ENCODE results near the gene SLC15A2. TPM values are rescaled to one million over a fixed set of nuclear protein-coding genes. Genes with fewer than 3 reads are reported as not detected.

Gene SLC15A2
- total and polyA plus RNA-seq, 2 experiments from 2014 or later: 0.26 to 0.90 TPM

DNA sequence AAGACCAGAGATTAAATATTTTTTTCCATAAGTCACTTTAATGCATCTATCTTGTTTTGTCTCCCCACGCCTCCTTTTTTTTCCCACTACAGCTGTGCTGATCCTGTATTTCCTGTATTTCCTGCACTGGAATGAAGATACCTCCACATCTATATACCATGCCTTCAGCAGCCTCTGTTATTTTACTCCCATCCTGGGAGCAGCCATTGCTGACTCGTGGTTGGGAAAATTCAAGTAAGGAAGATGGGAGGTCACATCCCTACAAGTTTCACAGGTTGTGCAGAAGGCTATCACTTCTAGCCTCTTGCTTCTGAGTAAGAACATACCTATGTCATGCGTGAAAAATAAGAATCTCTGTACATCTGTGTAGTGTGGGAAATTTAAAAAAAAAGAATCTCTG is 3.1 kb downstream of the SLC15A2 start (continued):
- TF ChIP-seq ZNF462 (CRISPR knock-in tag; IDR thresholded peaks at IDR 0.05) (no peak), NANOG (IDR thresholded peaks at IDR 0.05; ENCODE audit: borderline replicate concordance) (no peak), POLR2AphosphoS5 (IDR thresholded peaks at IDR 0.05; ENCODE audit: low read depth) (no peak)

DNA sequence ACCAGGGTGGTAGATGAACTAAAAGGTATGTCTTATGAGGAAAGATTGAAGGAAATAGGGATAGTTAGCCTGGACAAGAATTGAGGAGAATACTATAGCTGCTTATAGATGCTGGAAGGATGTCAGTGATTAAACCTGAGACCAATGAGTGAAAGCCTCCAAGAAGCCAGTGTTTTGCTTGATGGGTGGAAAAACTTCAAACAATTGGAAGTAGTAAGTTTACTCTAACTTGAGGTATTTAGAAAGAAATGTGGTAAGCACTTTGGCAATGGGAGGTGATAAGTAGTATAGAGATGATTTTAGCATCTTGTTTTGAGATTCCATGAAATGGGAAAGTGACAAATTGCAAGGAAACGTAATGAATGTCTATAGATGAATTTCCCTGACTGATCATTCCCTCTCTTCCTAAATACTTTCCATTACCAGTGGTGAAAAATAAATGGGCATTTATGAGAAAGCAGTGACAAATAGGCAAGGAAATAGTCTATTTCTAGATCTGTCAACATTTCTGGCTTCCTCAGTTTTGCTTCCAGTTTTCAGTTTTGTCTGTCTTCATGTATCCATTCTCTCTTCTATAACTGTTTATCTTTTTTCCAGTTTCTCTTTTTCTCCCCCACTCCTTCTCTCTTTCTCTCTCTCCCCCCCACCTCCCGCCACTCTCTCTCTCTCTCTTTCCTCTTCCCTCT is 19.2 kb downstream of the SLC15A2 start:
- ATAC-seq (no peak), DNase-seq (ENCODE audit: low spot score) (no peak)
- Histone ChIP-seq H3K79me2 (replicated peaks; ENCODE audit: insufficient read depth) (no peaks in the 10 kb centered on the region), H3K27me3 (ENCODE audit: insufficient read depth) (no peaks in the 10 kb centered on the region), H3K9me2 (ENCODE audit: insufficient read depth) (no peaks in the 10 kb centered on the region; the same call in 1 of the 2 replicates), H4K20me1 (replicated peaks; ENCODE audit: insufficient read depth) (no peaks in the 10 kb centered on the region), H3K4me3 (no peak overlapping the region), H3K4me2 (no peak overlapping the region), H3K4me1 (ENCODE audit: insufficient read depth) (no peaks in the 10 kb centered on the region), H3K36me3 (ENCODE audit: insufficient read depth) (peaks cover 5% of the 10 kb centered on the region; the same call in 1 of the 2 replicates), H2AFZ (no peak overlapping the region), H3F3A (replicated peaks; ENCODE audit: low read depth) (no peaks in the 10 kb centered on the region), H3K27ac (ENCODE audit: low read depth) (no peak overlapping the region)
- Mint-ChIP-seq H3K36me3 (ENCODE audit: low read depth) (peaks cover 18% of the 10 kb centered on the region), H3K4me3 (no peak overlapping the region), H3K27ac (no peak overlapping the region), H3K27me3 (ENCODE audit: insufficient read depth, low read depth, poor library complexity) (peaks cover 3% of the 10 kb centered on the region), H3K4me1 (peaks cover 10% of the 10 kb centered on the region; the same call in 2 of the 3 replicates), H3K9me3 (peaks cover 18% of the 10 kb centered on the region)
- TF ChIP-seq ZNF114 (CRISPR knock-in tag; IDR thresholded peaks at IDR 0.05) (no peak), POLR2AphosphoS5 (IDR thresholded peaks at IDR 0.05; ENCODE audit: low read depth) (no peak), ZNF331 (CRISPR knock-in tag; IDR thresholded peaks at IDR 0.05; ENCODE audit: low read depth) (no peak), ZNF462 (CRISPR knock-in tag; IDR thresholded peaks at IDR 0.05) (no peak), CREB1 (CRISPR knock-in tag; IDR thresholded peaks at IDR 0.05; ENCODE audit: low read depth) (no peak), JUNB (IDR thresholded peaks at IDR 0.05; ENCODE audit: unreplicated experiment) (no peak)

Measured in GM23338 (cell line).